Activated CD4-positive, alpha-beta memory T cell treated with anti-CD3 and anti-CD28 coated beads, Interleukin-2, amount 10 ng/mL, durations not matched to agents 7 days and 5 days (primary cell): ENCODE data around the gene MTR. TPM values are rescaled to one million over a fixed set of nuclear protein-coding genes. Genes with fewer than 3 reads are reported as not detected.

Experiments used
- CTCF ChIA-PET: fragments of 350-600 bp; sonication (Branson Sonifier 250); formaldehyde crosslinking; loops from one replicate; lab custom pipeline; 2021; ENCODE audit warnings: antibody characterized with exemption, inconsistent platforms; lab: Charles Lee
- POLR2A ChIA-PET: fragments of 350-600 bp; sonication (Branson Sonifier 250); formaldehyde crosslinking; loops from one replicate; lab custom pipeline; 2021; ENCODE audit warnings: antibody characterized with exemption; lab: Charles Lee
- DNase-seq: peaks from one replicate; pipeline ENCODE4 v3.0.0-alpha.2; 2020
- H3K27ac Mint-ChIP-seq: one replicate; pipeline ENCODE4 v1.8.0; 2021; ENCODE audit warnings: mild to moderate bottlenecking, mixed read lengths
- H3K27me3 Mint-ChIP-seq: one replicate; pipeline ENCODE4 v1.8.0; 2021; ENCODE audit warnings: mixed read lengths
- H3K36me3 Mint-ChIP-seq: one replicate; pipeline ENCODE4 v1.8.0; 2021; ENCODE audit warnings: low read depth, mixed read lengths
- H3K4me1 Mint-ChIP-seq: one replicate; pipeline ENCODE4 v1.8.0; 2021; ENCODE audit warnings: mixed read lengths
- H3K4me3 Mint-ChIP-seq: one replicate; pipeline ENCODE4 v1.8.0; 2021; ENCODE audit warnings: mild to moderate bottlenecking, mixed read lengths
- H3K9me3 Mint-ChIP-seq: one replicate; pipeline ENCODE4 v1.8.0; 2021; ENCODE audit warnings: mixed read lengths
- total RNA-seq, 2 experiments: library from RNA; stranded (reverse); gene quantifications; one replicate each; pipeline ENCODE4 v1.2.3, GENCODE V29; 2021

Gene MTR
- total RNA-seq, 2 experiments from 2014 or later, result 43.9 to 46.4 TPM

DNA sequence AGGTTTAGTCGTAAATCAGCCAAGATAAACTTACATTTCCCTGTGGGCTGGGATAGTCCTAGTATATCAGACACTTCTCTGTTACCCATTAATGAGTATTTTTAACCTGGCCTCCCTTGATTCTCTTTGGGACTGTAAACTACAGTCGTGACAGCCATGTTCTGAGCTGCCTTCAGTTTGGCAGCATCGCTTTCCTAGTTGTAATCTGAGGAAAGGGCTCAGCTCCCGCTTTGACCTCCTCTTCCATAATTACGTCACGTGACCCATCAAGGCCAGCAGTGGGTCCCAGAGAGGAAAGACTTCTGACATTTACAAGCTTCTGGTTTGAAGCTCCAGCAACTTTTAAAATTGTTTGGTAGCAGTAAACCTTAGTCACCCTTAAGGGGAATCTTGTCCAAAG is 34.6 kb upstream of the MTR start:
- H3K27ac Mint-ChIP-seq, result no peak overlapping the region
- no peak overlapping the region for H3K4me3 Mint-ChIP-seq
- ChIA-PET CTCF (interaction anchor here (0.6 to 2.4 kb wide), 8 partner anchors 9 to 802 kb away, joined by 3 to 17 read pairs (median 6); partner anchors contain the start of gene MTR), POLR2A (no interaction called here)
- H3K9me3 Mint-ChIP-seq, result no peaks in the 10 kb centered on the region
- H3K36me3 Mint-ChIP-seq, result no peaks in the 10 kb centered on the region
- no peaks in the 10 kb centered on the region for H3K4me1 Mint-ChIP-seq
- H3K27me3 Mint-ChIP-seq, result peaks cover 7% of the 10 kb centered on the region
- no peak for DNase-seq

GRCh38 chr1:236760986-236761385 is 34.1 kb upstream of the MTR start:
- peaks cover 11% of the 10 kb centered on the region for H3K27me3 Mint-ChIP-seq
- DNase-seq, result no peak
- H3K9me3 Mint-ChIP-seq, result no peaks in the 10 kb centered on the region
- ChIA-PET POLR2A (no interaction called here), CTCF (interaction anchor here (0.6 to 2.2 kb wide), 3 partner anchors 34 to 626 kb away, joined by 3 to 17 read pairs (median 4); partner anchors contain the start of gene MTR)
- H3K36me3 Mint-ChIP-seq, result no peaks in the 10 kb centered on the region
- no peaks in the 10 kb centered on the region for H3K4me1 Mint-ChIP-seq
- H3K4me3 Mint-ChIP-seq, result no peak overlapping the region
- no peak overlapping the region for H3K27ac Mint-ChIP-seq

GRCh38 chr1:236761397-236762132 is 33.5 kb upstream of the MTR start:
- CTCF ChIA-PET, result no interaction called here

DNA sequence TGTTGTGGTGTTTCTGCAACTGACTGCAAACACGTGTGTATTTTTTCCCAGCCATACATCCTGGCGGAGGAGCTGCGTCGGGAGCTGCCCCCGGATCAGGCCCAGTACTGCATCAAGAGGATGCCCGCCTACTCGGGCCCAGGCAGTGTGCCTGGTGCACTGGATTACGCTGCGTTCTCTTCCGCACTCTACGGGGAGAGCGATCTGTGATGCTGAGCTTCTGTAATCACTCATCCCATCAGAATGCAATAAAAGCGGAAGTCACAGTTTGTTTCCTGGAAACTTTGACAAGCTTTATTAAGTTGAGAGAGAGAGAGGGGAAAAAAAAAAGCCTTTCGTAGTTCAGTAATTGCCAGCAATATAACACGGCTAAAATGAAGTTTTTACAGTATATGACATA is 32.7 kb upstream of the MTR start:
- Mint-ChIP-seq H3K4me3 (no peak overlapping the region), H3K27me3 (peaks cover 14% of the 10 kb centered on the region), H3K27ac (no peak overlapping the region), H3K9me3 (no peaks in the 10 kb centered on the region), H3K4me1 (no peaks in the 10 kb centered on the region), H3K36me3 (no peaks in the 10 kb centered on the region)
- CTCF ChIA-PET, result no interaction called here
- POLR2A ChIA-PET, result no interaction called here
- DNase-seq, result no peak

More at GRCh38 chr1:236761397-236762132, 33.5 kb upstream of the MTR start:
- Mint-ChIP-seq H3K4me1 (no peaks in the 10 kb centered on the region), H3K9me3 (no peaks in the 10 kb centered on the region), H3K36me3 (no peaks in the 10 kb centered on the region), H3K4me3 (no peak overlapping the region), H3K27me3 (peaks cover 13% of the 10 kb centered on the region), H3K27ac (no peak overlapping the region)
- no peak for DNase-seq
- POLR2A ChIA-PET, result no interaction called here

- Mint-ChIP-seq H3K27me3 (peaks cover 30% of the 10 kb centered on the region), H3K36me3 (no peaks in the 10 kb centered on the region), H3K4me1 (no peaks in the 10 kb centered on the region), H3K4me3 (no peak overlapping the region), H3K27ac (no peak overlapping the region), H3K9me3 (no peaks in the 10 kb centered on the region)
- DNase-seq, result no peak
- CTCF ChIA-PET, result no interaction called here
- POLR2A ChIA-PET, result no interaction called here
These were observed 29.3 kb upstream of the MTR start for GRCh38 chr1:236765831-236766230.

GRCh38 chr1:236766506-236766905 is 28.6 kb upstream of the MTR start:
- DNase-seq, result no peak
- POLR2A ChIA-PET, result no interaction called here
- H3K9me3 Mint-ChIP-seq, result no peaks in the 10 kb centered on the region
- no peak overlapping the region for H3K27ac Mint-ChIP-seq
- peaks cover 30% of the 10 kb centered on the region for H3K27me3 Mint-ChIP-seq
- no peak overlapping the region for H3K4me3 Mint-ChIP-seq
- CTCF ChIA-PET, result no interaction called here
- H3K36me3 Mint-ChIP-seq, result no peaks in the 10 kb centered on the region
- H3K4me1 Mint-ChIP-seq, result no peaks in the 10 kb centered on the region

DNA sequence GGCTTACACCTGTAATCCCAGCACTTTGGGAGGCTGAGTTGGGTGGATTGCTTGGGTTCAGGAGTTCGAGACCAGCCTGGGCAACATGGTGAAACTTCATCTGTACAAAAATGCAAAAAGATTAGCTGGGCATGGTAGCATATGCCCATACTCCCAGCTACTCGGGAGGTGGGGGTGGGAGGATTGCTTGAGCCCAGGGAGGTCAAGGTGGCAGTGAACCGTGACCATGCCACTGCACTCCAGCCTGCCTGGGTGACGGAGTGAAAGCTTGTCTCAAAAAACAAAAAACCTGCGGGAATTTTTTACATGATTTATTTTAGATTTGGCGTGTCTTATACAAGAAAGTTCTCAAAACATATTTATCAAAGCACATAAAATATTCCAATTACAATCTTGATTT is 27.8 kb upstream of the MTR start:
- ChIA-PET CTCF (interaction anchor here (0.7 to 2.4 kb wide), 2 partner anchors 8 to 103 kb away, joined by 3 to 11 read pairs; no protein-coding TSS in a partner anchor), POLR2A (no interaction called here)
- Mint-ChIP-seq H3K4me1 (no peaks in the 10 kb centered on the region), H3K9me3 (no peaks in the 10 kb centered on the region), H3K4me3 (no peak overlapping the region), H3K27me3 (peaks cover 32% of the 10 kb centered on the region), H3K27ac (no peak overlapping the region), H3K36me3 (no peaks in the 10 kb centered on the region)
- no peak for DNase-seq

DNA sequence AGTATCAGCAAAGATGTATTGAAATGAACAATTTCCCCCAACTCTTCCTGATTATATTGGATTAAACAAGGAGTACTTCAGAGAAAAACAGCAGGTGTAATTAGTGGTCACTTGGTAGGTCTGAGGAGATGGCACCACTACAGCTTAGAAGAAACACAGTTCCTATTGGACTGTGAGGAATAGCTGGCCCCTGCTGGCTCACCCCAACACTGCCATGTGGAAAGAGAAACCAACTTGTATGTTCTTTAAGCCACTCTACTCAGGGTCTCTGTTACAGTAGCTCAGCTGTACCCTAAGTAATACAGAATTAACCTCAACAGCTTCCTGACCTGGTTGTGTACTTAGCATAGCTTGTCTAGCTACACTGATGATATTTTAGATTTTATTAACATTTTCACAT is 26.5 kb upstream of the MTR start:
- ChIA-PET POLR2A (interaction anchor here (0.6 kb wide), 1 partner anchor 392 kb away, joined by 3 read pairs; no protein-coding TSS in a partner anchor), CTCF (interaction anchor here (0.7 to 2.4 kb wide), 2 partner anchors 9 to 163 kb away, joined by 4 to 11 read pairs; no protein-coding TSS in a partner anchor)
- Mint-ChIP-seq H3K27ac (no peak overlapping the region), H3K4me1 (no peaks in the 10 kb centered on the region), H3K4me3 (no peak overlapping the region), H3K9me3 (no peaks in the 10 kb centered on the region), H3K36me3 (no peaks in the 10 kb centered on the region), H3K27me3 (peaks cover 29% of the 10 kb centered on the region)
- DNase-seq, result no peak

GRCh38 chr1:236773919-236774318 is 21.2 kb upstream of the MTR start:
- H3K9me3 Mint-ChIP-seq, result no peaks in the 10 kb centered on the region
- POLR2A ChIA-PET, result no interaction called here
- H3K27ac Mint-ChIP-seq, result no peak overlapping the region
- CTCF ChIA-PET, result interaction anchor here (0.6 to 1.2 kb wide), 2 partner anchors 15 to 165 kb away, joined by 3 to 4 read pairs; no protein-coding TSS in a partner anchor
- DNase-seq, result no peak
- no peaks in the 10 kb centered on the region for H3K4me1 Mint-ChIP-seq
- H3K4me3 Mint-ChIP-seq, result no peak overlapping the region
- H3K27me3 Mint-ChIP-seq, result peaks cover 30% of the 10 kb centered on the region
- no peaks in the 10 kb centered on the region for H3K36me3 Mint-ChIP-seq

- no peaks in the 10 kb centered on the region for H3K4me1 Mint-ChIP-seq
- peaks cover 4% of the 10 kb centered on the region for H3K9me3 Mint-ChIP-seq
- CTCF ChIA-PET, result interaction anchor here (1.2 kb wide), 1 partner anchor 16 kb away, joined by 3 read pairs; no protein-coding TSS in a partner anchor
- POLR2A ChIA-PET, result no interaction called here
- H3K36me3 Mint-ChIP-seq, result no peaks in the 10 kb centered on the region
- no peak overlapping the region for H3K27ac Mint-ChIP-seq
- H3K27me3 Mint-ChIP-seq, result peaks cover 30% of the 10 kb centered on the region
- no peak for DNase-seq
- H3K4me3 Mint-ChIP-seq, result no peak overlapping the region
These were observed 20.2 kb upstream of the MTR start for GRCh38 chr1:236774926-236775325.

GRCh38 chr1:236779312-236779711 is 15.8 kb upstream of the MTR start:
- H3K9me3 Mint-ChIP-seq, result peaks cover 4% of the 10 kb centered on the region
- DNase-seq, result no peak
- H3K36me3 Mint-ChIP-seq, result no peaks in the 10 kb centered on the region
- CTCF ChIA-PET, result no interaction called here
- POLR2A ChIA-PET, result no interaction called here
- H3K27ac Mint-ChIP-seq, result no peak overlapping the region
- no peaks in the 10 kb centered on the region for H3K4me1 Mint-ChIP-seq
- peaks cover 34% of the 10 kb centered on the region for H3K27me3 Mint-ChIP-seq
- H3K4me3 Mint-ChIP-seq, result no peak overlapping the region

DNA sequence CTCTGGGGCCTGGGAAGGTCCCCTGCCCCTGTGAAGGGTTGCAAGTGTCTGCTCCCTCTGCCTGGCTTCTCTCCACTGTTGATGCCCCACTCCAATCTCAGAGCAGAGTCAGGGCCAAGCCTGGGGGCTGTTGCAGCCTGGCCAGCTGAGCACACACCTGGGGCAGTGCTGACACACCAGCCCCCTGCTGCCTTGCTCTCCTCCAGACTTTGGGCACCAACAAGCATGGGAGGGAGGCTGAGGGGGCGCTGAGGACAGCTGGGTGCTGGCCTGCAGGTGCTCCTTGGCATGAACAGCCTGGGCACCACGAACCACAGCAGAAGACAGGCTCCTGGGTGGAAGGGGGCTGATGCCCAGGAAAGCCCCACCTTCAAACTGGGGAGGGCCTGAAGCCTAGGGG is 9.6 kb upstream of the MTR start:
- POLR2A ChIA-PET, result interaction anchor here (1.2 kb wide), 1 partner anchor 9 kb away, joined by 7 read pairs; the partner anchor contains the start of gene MTR
- no peaks in the 10 kb centered on the region for H3K9me3 Mint-ChIP-seq
- H3K36me3 Mint-ChIP-seq, result no peaks in the 10 kb centered on the region
- H3K4me3 Mint-ChIP-seq, result no peak overlapping the region
- H3K4me1 Mint-ChIP-seq, result no peaks in the 10 kb centered on the region
- CTCF ChIA-PET, result interaction anchor here (1.4 kb wide), 1 partner anchor 26 kb away, joined by 5 read pairs; no protein-coding TSS in a partner anchor
- no peak overlapping the region for H3K27ac Mint-ChIP-seq
- DNase-seq, result no peak
- peaks cover 9% of the 10 kb centered on the region for H3K27me3 Mint-ChIP-seq

- CTCF ChIA-PET, result interaction anchor here (1.4 to 1.7 kb wide), 2 partner anchors 12 to 27 kb away, joined by 3 to 5 read pairs; no protein-coding TSS in a partner anchor
- H3K27ac Mint-ChIP-seq, result no peak overlapping the region
- H3K36me3 Mint-ChIP-seq, result no peaks in the 10 kb centered on the region
- H3K9me3 Mint-ChIP-seq, result no peaks in the 10 kb centered on the region
- no peaks in the 10 kb centered on the region for H3K4me1 Mint-ChIP-seq
- no peak overlapping the region for H3K4me3 Mint-ChIP-seq
- POLR2A ChIA-PET, result interaction anchor here (1.2 kb wide), 1 partner anchor 8 kb away, joined by 7 read pairs; the partner anchor contains the start of gene MTR
- no peak for DNase-seq
- peaks cover 6% of the 10 kb centered on the region for H3K27me3 Mint-ChIP-seq
These were observed 8.6 kb upstream of the MTR start for GRCh38 chr1:236786453-236786852.
